Upper lobe of left lung (tissue), 4 donors: ENCODE results near the gene TNNT3.

Experiments
- CTCF ChIP-seq, 6 experiments: fragments of 450-650 bp in 4 of 6; fragments of 200-600 bp in 2 of 6; sonication (generic) in 2 of 6; IDR thresholded peaks; one replicate each; pipeline ENCODE4 v1.5.1; 2016 to 2019; ENCODE audit warnings: antibody characterized with exemption in 6 of 6
- POLR2A ChIP-seq, 4 donors: fragments of 450-650 bp; IDR thresholded peaks; one replicate each; pipeline ENCODE4 v1.5.1; 2016 to 2017; ENCODE audit warnings: antibody characterized with exemption in 4 of 4, mild to moderate bottlenecking in 2 of 4
- POLR2AphosphoS5 ChIP-seq, 2 donors: sonication (generic); formaldehyde crosslinking; IDR thresholded peaks; one replicate each; pipeline ENCODE4 v1.5.1; 2017; ENCODE audit warnings: antibody characterized with exemption in 2 of 2

- TF ChIP-seq CTCF (IDR thresholded peaks at IDR 0.05) (no peak), POLR2AphosphoS5 (IDR thresholded peaks at IDR 0.05) (no peak), POLR2A (IDR thresholded peaks at IDR 0.05) (no peak)
Observed at GRCh38 chr11:1892558-1892957, 26.9 kb upstream of the TNNT3 start.
